H9 (cell line): ENCODE results near the gene LPP. TPM values are rescaled to one million over a fixed set of nuclear protein-coding genes. Genes with fewer than 3 reads are reported as not detected.

Experiments
- DNase-seq: peaks from one replicate; pipeline ENCODE4 v3.0.0-alpha.2; 2017
- H2AFZ ChIP-seq: one replicate; pipeline ENCODE4 v1.6.1; 2013; ENCODE audit warnings: mild to moderate bottlenecking, low read length, control low read depth, moderate library complexity
- H2AK5ac ChIP-seq: 2 replicates; pipeline ENCODE4 v1.6.1; 2013; ENCODE audit warnings: low read length, control low read depth, mixed read lengths; ENCODE audit not compliant: insufficient read length
- H2BK120ac ChIP-seq: one replicate; pipeline ENCODE4 v1.6.1; 2013; ENCODE audit warnings: low read depth, mild to moderate bottlenecking, low read length, control low read depth, inconsistent platforms; ENCODE audit not compliant: poor library complexity, severe bottlenecking
- H2BK12ac ChIP-seq: 2 replicates; pipeline ENCODE4 v1.6.1; 2013; ENCODE audit warnings: low read length, control low read depth, mixed read lengths, low read depth; ENCODE audit not compliant: insufficient read length
- H2BK15ac ChIP-seq: 2 replicates; pipeline ENCODE4 v1.6.1; 2013; ENCODE audit warnings: low read depth, low read length, control low read depth
- H2BK20ac ChIP-seq: one replicate; pipeline ENCODE4 v1.6.1; 2013; ENCODE audit warnings: low read depth, mild to moderate bottlenecking, low read length, control low read depth, inconsistent platforms; ENCODE audit not compliant: poor library complexity, severe bottlenecking
- H2BK5ac ChIP-seq: 2 replicates; pipeline ENCODE4 v1.6.1; 2013; ENCODE audit warnings: low read length, control low read depth, mixed read lengths; ENCODE audit not compliant: insufficient read length
- H3K14ac ChIP-seq: 2 replicates; pipeline ENCODE4 v1.6.1; 2013; ENCODE audit warnings: low read length, control low read depth; ENCODE audit not compliant: insufficient read depth
- H3K18ac ChIP-seq: 2 replicates; pipeline ENCODE4 v1.6.1; 2013; ENCODE audit warnings: low read depth, mild to moderate bottlenecking, mixed read lengths, low read length, control low read depth; ENCODE audit not compliant: insufficient read length
- H3K23ac ChIP-seq: 2 replicates; pipeline ENCODE4 v1.6.1; 2013; ENCODE audit warnings: low read length, control low read depth, mixed read lengths, low read depth; ENCODE audit not compliant: insufficient read length
- H3K23me2 ChIP-seq: 2 replicates; pipeline ENCODE4 v1.6.1; 2013; ENCODE audit warnings: low read depth, mild to moderate bottlenecking, mixed read lengths, low read length, control low read depth; ENCODE audit not compliant: insufficient read length, poor library complexity, severe bottlenecking
- H3K27ac ChIP-seq: 2 replicates; pipeline ENCODE4 v1.5.1; 2013; ENCODE audit warnings: low read length, control low read depth, mixed read lengths, low read depth; ENCODE audit not compliant: insufficient read length
- H3K27me3 ChIP-seq: 2 replicates; pipeline ENCODE4 v1.6.1; 2013; ENCODE audit warnings: low read length, control low read depth, inconsistent platforms; ENCODE audit not compliant: insufficient read depth
- H3K4ac ChIP-seq: 2 replicates; pipeline ENCODE4 v1.6.1; 2013; ENCODE audit warnings: low read depth, mild to moderate bottlenecking, control low read depth, inconsistent platforms, low read length, moderate library complexity
- H3K4me1 ChIP-seq: 2 replicates; pipeline ENCODE4 v1.6.1; 2013; ENCODE audit warnings: low read length, control low read depth, inconsistent platforms; ENCODE audit not compliant: insufficient read depth
- H3K4me2 ChIP-seq: 2 replicates; pipeline ENCODE4 v1.6.1; 2013; ENCODE audit warnings: low read length, control low read depth, mixed read lengths; ENCODE audit not compliant: insufficient read length, insufficient read depth
- H3K56ac ChIP-seq: 2 replicates; pipeline ENCODE4 v1.6.1; 2013; ENCODE audit warnings: low read depth, mild to moderate bottlenecking, mixed read lengths, low read length, control low read depth; ENCODE audit not compliant: insufficient read length
- H3K79me1 ChIP-seq: 2 replicates; pipeline ENCODE4 v1.6.1; 2013; ENCODE audit warnings: low read depth, mild to moderate bottlenecking, moderate library complexity, low read length, control low read depth, inconsistent platforms; ENCODE audit not compliant: insufficient read depth, poor library complexity, severe bottlenecking
- H3K79me2 ChIP-seq: 2 replicates; pipeline ENCODE4 v1.6.1; 2013; ENCODE audit warnings: low read length, control low read depth, inconsistent platforms; ENCODE audit not compliant: insufficient read depth
- H3K9ac ChIP-seq: 2 replicates; pipeline ENCODE4 v1.6.1; 2013; ENCODE audit warnings: low read length, control low read depth, mixed read lengths; ENCODE audit not compliant: insufficient read length; ENCODE audit errors: extremely low read depth
- H3K9me3 ChIP-seq: one replicate; pipeline ENCODE4 v1.6.1; 2013; ENCODE audit warnings: low read depth, low read length, inconsistent platforms; ENCODE audit not compliant: control insufficient read depth
- H3T11ph ChIP-seq: one replicate; pipeline ENCODE4 v1.6.1; 2013; ENCODE audit warnings: mild to moderate bottlenecking, low read length, control low read depth, inconsistent platforms
- H4K20me1 ChIP-seq: one replicate; pipeline ENCODE4 v1.6.1; 2013; ENCODE audit not compliant: control insufficient read depth, insufficient read length, insufficient read depth
- H4K5ac ChIP-seq: 2 replicates; pipeline ENCODE4 v1.6.1; 2013; ENCODE audit warnings: low read depth, mild to moderate bottlenecking, mixed read lengths, low read length, control low read depth; ENCODE audit not compliant: insufficient read length
- H4K8ac ChIP-seq: replicated peaks from 2 replicates; pipeline ENCODE4 v1.6.1; 2013; ENCODE audit warnings: low read length, control low read depth, mixed read lengths, low read depth; ENCODE audit not compliant: insufficient read length
- H4K91ac ChIP-seq: 2 replicates; pipeline ENCODE4 v1.6.1; 2013; ENCODE audit warnings: low read depth, mild to moderate bottlenecking, moderate library complexity, mixed read lengths, low read length, control low read depth; ENCODE audit not compliant: insufficient read length
- H3K27ac Mint-ChIP-seq, 3 experiments: 2 replicates in 2 of 3; 3 replicates in 1 of 3; pipeline ENCODE4 v1.8.0; 2020 to 2021; ENCODE audit warnings: mixed read lengths in 3 of 3, mild to moderate bottlenecking in 1 of 3, moderate library complexity in 1 of 3
- H3K27me3 Mint-ChIP-seq: 2 replicates; pipeline ENCODE4 v1.8.0; 2021; ENCODE audit warnings: low read depth, mild to moderate bottlenecking, moderate library complexity, mixed read lengths
- H3K36me3 Mint-ChIP-seq, 3 experiments: 2 replicates in 2 of 3; 3 replicates in 1 of 3; pipeline ENCODE4 v1.8.0; 2020 to 2021; ENCODE audit warnings: low read depth in 3 of 3, mixed read lengths in 3 of 3; ENCODE audit not compliant: insufficient read depth in 1 of 3
- H3K4me1 Mint-ChIP-seq, 2 experiments: 2 replicates each; pipeline ENCODE4 v1.8.0; 2020; ENCODE audit warnings: mixed read lengths in 2 of 2
- H3K4me3 Mint-ChIP-seq, 2 experiments: 2 replicates in 1 of 2; 3 replicates in 1 of 2; pipeline ENCODE4 v1.8.0; 2020 to 2021; ENCODE audit warnings: mild to moderate bottlenecking in 2 of 2, mixed read lengths in 2 of 2, moderate library complexity in 1 of 2
- H3K9me3 Mint-ChIP-seq, 2 experiments: 2 replicates in 1 of 2; 3 replicates in 1 of 2; pipeline ENCODE4 v1.8.0; 2020; ENCODE audit warnings: mild to moderate bottlenecking in 2 of 2, mixed read lengths in 2 of 2, moderate library complexity in 1 of 2
- WGBS: extraction: QIAGEN DNeasy Blood & Tissue Kit; methylation state at CpG from one replicate; pipeline ENCODE4 v1.1.7; 2013; ENCODE audit warnings: missing lambda C conversion rate, low lambda C conversion rate, mixed read lengths; ENCODE audit not compliant: insufficient read length; ENCODE audit errors: extremely low coverage; 5-methylcytosine and 5-hydroxymethylcytosine counted together
- total RNA-seq: library from RNA; stranded (reverse); gene quantifications from 2 replicates; pipeline ENCODE4 v1.2.1, GENCODE V29; 2021
- TF ChIP-seq, protein P1 (sequence below): fragments of 200-600 bp; sonication (generic); conservative IDR thresholded peaks from 3 replicates; pipeline ENCODE4 v1.8.0; 2021; ENCODE audit warnings: antibody characterized with exemption, mild to moderate bottlenecking

Gene LPP
- total RNA-seq, 1 experiment from 2014 or later: 64.6 TPM

DNA sequence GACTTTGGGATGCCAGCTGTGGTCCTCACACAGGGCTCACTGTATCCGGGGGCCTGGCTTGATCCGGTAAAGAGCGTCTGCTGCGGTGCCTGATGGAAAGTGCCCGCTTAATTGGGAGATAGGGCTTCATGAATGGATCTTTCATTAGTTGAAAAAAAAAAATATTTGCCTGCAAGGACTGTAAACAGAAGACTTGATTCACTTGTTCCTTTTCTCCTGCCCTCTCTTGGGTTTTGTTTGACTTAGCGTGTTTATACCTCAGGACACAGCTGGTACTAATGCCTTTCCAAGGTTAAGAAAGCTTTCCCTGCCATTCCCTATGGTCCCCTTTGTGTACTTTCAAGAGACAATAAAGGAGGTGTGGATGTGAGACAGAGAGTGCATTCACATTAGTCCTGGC lies 493.3 kb downstream of the LPP start:
- Histone ChIP-seq H3K9me3 (no peaks in the 10 kb centered on the region), H3K23me2 (no peaks in the 10 kb centered on the region), H3K4ac (no peak overlapping the region), H3K18ac (no peak overlapping the region), H3K56ac (no peak overlapping the region), H3T11ph (no peak overlapping the region), H3K27me3 (no peaks in the 10 kb centered on the region), H2BK15ac (no peak overlapping the region), H4K5ac (no peak overlapping the region), H3K27ac (no peak overlapping the region), H2BK20ac (no peak overlapping the region), H2BK5ac (no peak overlapping the region), H2AK5ac (no peak overlapping the region), H2BK12ac (no peak overlapping the region), H3K9ac (no peak overlapping the region), H3K79me2 (no peaks in the 10 kb centered on the region), H3K4me1 (no peaks in the 10 kb centered on the region), H4K91ac (no peak overlapping the region), H2BK120ac (no peak overlapping the region), H3K79me1 (no peaks in the 10 kb centered on the region), H3K4me2 (no peak overlapping the region), H4K20me1 (no peaks in the 10 kb centered on the region), H3K14ac (no peak overlapping the region), H4K8ac (no peak overlapping the region), H3K23ac (no peak overlapping the region), H2AFZ (no peak overlapping the region)
- TF ChIP-seq, protein P1, sequence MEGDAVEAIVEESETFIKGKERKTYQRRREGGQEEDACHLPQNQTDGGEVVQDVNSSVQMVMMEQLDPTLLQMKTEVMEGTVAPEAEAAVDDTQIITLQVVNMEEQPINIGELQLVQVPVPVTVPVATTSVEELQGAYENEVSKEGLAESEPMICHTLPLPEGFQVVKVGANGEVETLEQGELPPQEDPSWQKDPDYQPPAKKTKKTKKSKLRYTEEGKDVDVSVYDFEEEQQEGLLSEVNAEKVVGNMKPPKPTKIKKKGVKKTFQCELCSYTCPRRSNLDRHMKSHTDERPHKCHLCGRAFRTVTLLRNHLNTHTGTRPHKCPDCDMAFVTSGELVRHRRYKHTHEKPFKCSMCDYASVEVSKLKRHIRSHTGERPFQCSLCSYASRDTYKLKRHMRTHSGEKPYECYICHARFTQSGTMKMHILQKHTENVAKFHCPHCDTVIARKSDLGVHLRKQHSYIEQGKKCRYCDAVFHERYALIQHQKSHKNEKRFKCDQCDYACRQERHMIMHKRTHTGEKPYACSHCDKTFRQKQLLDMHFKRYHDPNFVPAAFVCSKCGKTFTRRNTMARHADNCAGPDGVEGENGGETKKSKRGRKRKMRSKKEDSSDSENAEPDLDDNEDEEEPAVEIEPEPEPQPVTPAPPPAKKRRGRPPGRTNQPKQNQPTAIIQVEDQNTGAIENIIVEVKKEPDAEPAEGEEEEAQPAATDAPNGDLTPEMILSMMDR: no peak
- H3K27me3 Mint-ChIP-seq: no peaks in the 10 kb centered on the region
- WGBS: no CpG with 5 or more reads among the region's 6 CpGs
- H3K36me3 Mint-ChIP-seq: no peaks in the 10 kb centered on the region; a peak in 1 of 7 replicates
- H3K4me1 Mint-ChIP-seq: no peaks in the 10 kb centered on the region
- H3K27ac Mint-ChIP-seq: no peak overlapping the region
- no peaks in the 10 kb centered on the region; a peak in 1 of 5 replicates for H3K9me3 Mint-ChIP-seq
- no peak for DNase-seq
- H3K4me3 Mint-ChIP-seq: no peak overlapping the region
